T-cell (primary cell): ENCODE measurements around the gene NKAIN4. TPM values are rescaled to one million over a fixed set of nuclear protein-coding genes. Genes with fewer than 3 reads are reported as not detected.

Experiments
- ATAC-seq, 4 experiments: fragments of 200-7000 bp in 3 of 4; fragments of 150-1000 bp in 1 of 4; cut with Tn5 transposase; replicated peaks in 1 of 4; 1 replicate in 3 of 4; 2 replicates in 1 of 4; pipeline ENCODE4 v1.10.0; 2021; ENCODE audit warnings: moderate library complexity in 3 of 4, mild to moderate bottlenecking in 2 of 4, moderate number of reproducible peaks in 1 of 4
- CTCF ChIA-PET, 2 donors: fragments of 300-600 bp; sonication (Branson Sonifier 250); formaldehyde crosslinking; loops; one replicate each; lab custom pipeline; 2022; ENCODE audit warnings: antibody characterized with exemption in 2 of 2; lab: Charles Lee
- POLR2A ChIA-PET, 2 donors: fragments of 300-600 bp; sonication (Branson Sonifier 250); formaldehyde crosslinking; loops; one replicate each; lab custom pipeline; 2022; ENCODE audit warnings: antibody characterized with exemption in 2 of 2; lab: Charles Lee
- DNase-seq, 35 experiments: peaks; one replicate each; pipeline versions ENCODE4 v3.0.0 to v3.0.0-alpha.2; 2013 to 2023
- H3K27ac ChIP-seq: one replicate; pipeline ENCODE4 v1.5.1; 2013; ENCODE audit warnings: low read length
- H3K27me3 ChIP-seq, 2 experiments: replicated peaks in 1 of 2; 1 replicate in 1 of 2; 2 replicates in 1 of 2; pipeline versions ENCODE4 v1.6.1 to v1.7.0; 2013; ENCODE audit warnings: low read length in 1 of 2, mixed read lengths in 1 of 2; ENCODE audit not compliant: control insufficient read depth in 2 of 2, insufficient read depth in 2 of 2; ENCODE audit errors: extremely low read depth in 1 of 2
- H3K36me3 ChIP-seq, 2 donors: 1 replicate in 1 of 2; 2 replicates in 1 of 2; pipeline versions ENCODE4 v1.6.1 to v1.7.0; 2013; ENCODE audit warnings: low read length in 1 of 2; ENCODE audit not compliant: control insufficient read depth in 2 of 2, insufficient read depth in 1 of 2; ENCODE audit errors: extremely low read depth in 1 of 2
- H3K4me1 ChIP-seq, 2 experiments: 1 replicate in 1 of 2; 2 replicates in 1 of 2; pipeline versions ENCODE4 v1.6.1 to v1.7.0; 2013; ENCODE audit warnings: low read length in 2 of 2, mixed read lengths in 1 of 2; ENCODE audit not compliant: insufficient read depth in 2 of 2, control insufficient read depth in 1 of 2; ENCODE audit errors: extremely low read depth in 1 of 2
- H3K4me3 ChIP-seq, 2 donors: 1 replicate in 1 of 2; 2 replicates in 1 of 2; pipeline versions ENCODE4 v1.5.1 to v1.7.0; 2013; ENCODE audit warnings: mild to moderate bottlenecking in 2 of 2, low read length in 1 of 2, moderate library complexity in 1 of 2; ENCODE audit not compliant: control insufficient read depth in 1 of 2; ENCODE audit errors: extremely low read depth in 1 of 2
- H3K9me3 ChIP-seq: 2 replicates; pipeline ENCODE4 v1.7.0; 2013
- H3K27ac Mint-ChIP-seq, 2 donors: one replicate each; pipeline ENCODE4 v1.8.0; 2020 to 2021; ENCODE audit warnings: mild to moderate bottlenecking in 2 of 2, mixed read lengths in 2 of 2
- H3K27me3 Mint-ChIP-seq, 2 donors: one replicate each; pipeline ENCODE4 v1.8.0; 2021 to 2022; ENCODE audit warnings: mixed read lengths in 2 of 2
- H3K36me3 Mint-ChIP-seq: one replicate; pipeline ENCODE4 v1.8.0; 2021; ENCODE audit warnings: mixed read lengths
- H3K4me1 Mint-ChIP-seq, 3 donors: one replicate each; pipeline ENCODE4 v1.8.0; 2020 to 2022; ENCODE audit warnings: mixed read lengths in 3 of 3, mild to moderate bottlenecking in 1 of 3
- H3K4me3 Mint-ChIP-seq, 3 donors: one replicate each; pipeline ENCODE4 v1.8.0; 2020 to 2022; ENCODE audit warnings: mild to moderate bottlenecking in 3 of 3, mixed read lengths in 3 of 3, moderate library complexity in 3 of 3
- H3K9me3 Mint-ChIP-seq, 3 donors: one replicate each; pipeline ENCODE4 v1.8.0; 2020 to 2022; ENCODE audit warnings: mixed read lengths in 3 of 3
- WGBS: methylation state at CpG from one replicate; pipeline ENCODE4 v1.1.5; 2013; ENCODE audit warnings: missing lambda C conversion rate; ENCODE audit not compliant: insufficient coverage; 5-methylcytosine and 5-hydroxymethylcytosine counted together
- total RNA-seq, 35 experiments: library from RNA in 6 of 35; stranded (reverse) in 6 of 35; fragments of 120-200 nt in 1 of 35; gene quantifications; one replicate each; pipeline versions ENCODE4 v1.2.1 to v1.2.4 and lab custom pipeline; 2013 to 2026

NKAIN4 gene
- total RNA-seq, 5 donors from 2014 or later (not counting 1 experiment from before 2014, with no cell fraction given): not detected

DNA sequence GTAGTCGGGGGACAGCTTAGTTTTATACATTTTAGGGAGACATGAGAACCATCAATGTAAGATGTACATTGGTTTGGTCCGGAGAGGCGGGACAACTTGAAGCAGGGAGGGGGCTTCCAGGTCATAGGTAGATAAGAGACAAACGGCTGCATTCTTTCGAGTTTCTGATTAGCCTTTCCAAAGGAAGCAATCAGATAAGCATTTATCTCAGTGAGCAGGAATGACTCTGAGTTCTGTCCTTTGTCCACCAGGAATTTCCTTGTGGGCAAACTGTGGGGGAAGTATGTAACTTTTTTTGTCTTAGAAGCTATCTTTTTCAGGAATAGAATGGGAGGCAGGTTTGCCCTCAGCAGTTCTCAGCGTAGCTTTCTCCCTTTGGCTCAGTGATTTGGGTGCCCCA lies 39.7 kb downstream of the NKAIN4 start:
- WGBS: 70% methylated on average over 5 of the region's 6 CpGs
- peaks cover 6 to 45% of the 10 kb centered on the region in 2 donors for H3K36me3 ChIP-seq
- peaks cover 0 to 9% of the 10 kb centered on the region in 2 experiments for H3K27me3 ChIP-seq
- ChIA-PET CTCF (interaction anchor here (1.1 to 2.0 kb wide), 2 partner anchors 9 to 279 kb away, joined by 3 to 5 read pairs; no protein-coding TSS in a partner anchor), POLR2A (interaction anchor here in 1 of 2 donors (0.6 kb wide), 1 partner anchor 663 kb away, joined by 4 read pairs; no protein-coding TSS in a partner anchor)
- H3K4me1 Mint-ChIP-seq: peaks cover 56 to 64% (median 62%) of the 10 kb centered on the region in 3 donors
- H3K4me3 Mint-ChIP-seq: peak overlapping the region; percentile 89 to 90 (median 90)
- no peak for ATAC-seq
- no peak overlapping the region for H3K4me3 ChIP-seq
- H3K9me3 ChIP-seq: no peaks in the 10 kb centered on the region
- H3K9me3 Mint-ChIP-seq: no peaks in the 10 kb centered on the region
- peaks cover 34% of the 10 kb centered on the region for H3K36me3 Mint-ChIP-seq
- H3K27me3 Mint-ChIP-seq: no peaks in the 10 kb centered on the region
- no peak for DNase-seq
- peak overlapping the region; percentile 85 for H3K27ac Mint-ChIP-seq
- no peak overlapping the region for H3K27ac ChIP-seq
- H3K4me1 ChIP-seq: peaks cover 9 to 60% of the 10 kb centered on the region in 2 experiments

DNA sequence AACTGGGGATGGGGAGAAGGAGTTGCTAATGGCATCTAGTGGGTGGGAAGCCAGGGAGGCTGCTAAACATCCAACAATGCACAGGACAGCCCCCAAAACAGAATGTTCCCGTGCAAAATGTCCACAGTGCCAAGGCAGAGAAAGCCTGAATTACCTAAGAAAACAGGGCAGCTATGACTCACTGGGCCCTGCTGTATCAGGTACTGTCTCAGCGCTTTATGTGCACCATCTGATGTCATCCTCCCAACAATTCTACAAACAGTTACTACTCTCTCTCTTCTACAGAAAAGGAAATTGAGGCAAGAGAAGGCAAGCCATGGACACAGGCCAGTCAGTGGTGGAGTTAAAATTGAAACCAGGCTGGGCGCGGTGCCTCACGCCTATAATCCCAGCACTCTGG lies 41.5 kb downstream of the NKAIN4 start:
- Mint-ChIP-seq H3K9me3 (no peaks in the 10 kb centered on the region), H3K27me3 (no peaks in the 10 kb centered on the region), H3K4me3 (peak overlapping the region in 1 of 3 donors; percentile 24), H3K4me1 (peaks cover 66 to 72% (median 68%) of the 10 kb centered on the region in 3 donors), H3K36me3 (peaks cover 44% of the 10 kb centered on the region), H3K27ac (peak overlapping the region in 1 of 2 donors; percentile 4)
- CTCF ChIA-PET: interaction anchor here in 1 of 2 donors (0.9 kb wide), 1 partner anchor 11 kb away, joined by 4 read pairs; no protein-coding TSS in a partner anchor
- DNase-seq: no peak
- H3K9me3 ChIP-seq: no peaks in the 10 kb centered on the region
- no peak for ATAC-seq
- H3K36me3 ChIP-seq: peaks cover 11 to 61% of the 10 kb centered on the region in 2 donors
- 88% methylated on average over 1 of the region's 5 CpGs for WGBS
- H3K4me1 ChIP-seq: peaks cover 9 to 63% of the 10 kb centered on the region in 2 experiments
- POLR2A ChIA-PET: no interaction called here
- no peak overlapping the region for H3K27ac ChIP-seq
- no peak overlapping the region for H3K4me3 ChIP-seq
- H3K27me3 ChIP-seq: no peaks in the 10 kb centered on the region

- no peak for DNase-seq
- peaks cover 13 to 64% of the 10 kb centered on the region in 2 donors for H3K36me3 ChIP-seq
- POLR2A ChIA-PET: no interaction called here
- Mint-ChIP-seq H3K9me3 (no peaks in the 10 kb centered on the region), H3K36me3 (peaks cover 45% of the 10 kb centered on the region), H3K4me3 (peak overlapping the region in 2 of 3 donors; percentile 21 to 47), H3K27ac (peak overlapping the region in 1 of 2 donors; percentile 16), H3K4me1 (peaks cover 68 to 73% (median 68%) of the 10 kb centered on the region in 3 donors), H3K27me3 (no peaks in the 10 kb centered on the region)
- no peaks in the 10 kb centered on the region for H3K27me3 ChIP-seq
- H3K9me3 ChIP-seq: no peaks in the 10 kb centered on the region
- ATAC-seq: no peak
- peaks cover 9 to 62% of the 10 kb centered on the region in 2 experiments for H3K4me1 ChIP-seq
- H3K4me3 ChIP-seq: no peak overlapping the region
- no peak overlapping the region for H3K27ac ChIP-seq
- WGBS: 94% methylated on average over 2 of the region's 5 CpGs
- CTCF ChIA-PET: interaction anchor here in 1 of 2 donors (0.9 kb wide), 1 partner anchor 12 kb away, joined by 4 read pairs; no protein-coding TSS in a partner anchor
Measured at GRCh38 chr20:63212393-63212730, 41.9 kb downstream of the NKAIN4 start.

- CTCF ChIA-PET: no interaction called here
- Histone ChIP-seq H3K27me3 (no peaks in the 10 kb centered on the region), H3K4me3 (no peak overlapping the region), H3K9me3 (no peaks in the 10 kb centered on the region), H3K4me1 (peaks cover 7 to 47% of the 10 kb centered on the region in 2 experiments), H3K27ac (no peak overlapping the region), H3K36me3 (peaks cover 19 to 81% of the 10 kb centered on the region in 2 donors)
- H3K27ac Mint-ChIP-seq: no peak overlapping the region
- no peaks in the 10 kb centered on the region for H3K9me3 Mint-ChIP-seq
- H3K4me3 Mint-ChIP-seq: no peak overlapping the region
- POLR2A ChIA-PET: no interaction called here
- no peak for DNase-seq
- peaks cover 71 to 73% (median 72%) of the 10 kb centered on the region in 3 donors for H3K4me1 Mint-ChIP-seq
- no peaks in the 10 kb centered on the region for H3K27me3 Mint-ChIP-seq
- ATAC-seq: no peak
- H3K36me3 Mint-ChIP-seq: peaks cover 57% of the 10 kb centered on the region
- WGBS: 92% methylated on average over 6 of the region's 11 CpGs
Measured at GRCh38 chr20:63210011-63210605, 44.2 kb downstream of the NKAIN4 start.

- Mint-ChIP-seq H3K36me3 (peaks cover 53% of the 10 kb centered on the region), H3K27ac (no peak overlapping the region), H3K4me1 (peaks cover 55 to 59% (median 56%) of the 10 kb centered on the region in 3 donors), H3K4me3 (no peak overlapping the region), H3K9me3 (no peaks in the 10 kb centered on the region), H3K27me3 (no peaks in the 10 kb centered on the region)
- ATAC-seq (no peak), DNase-seq (no peak)
- no peaks in the 10 kb centered on the region for H3K9me3 ChIP-seq
- no peak overlapping the region for H3K27ac ChIP-seq
- no peaks in the 10 kb centered on the region for H3K27me3 ChIP-seq
- 97% methylated on average over 4 of the region's 6 CpGs for WGBS
- CTCF ChIA-PET: no interaction called here
- peaks cover 0 to 38% of the 10 kb centered on the region in 2 experiments for H3K4me1 ChIP-seq
- H3K4me3 ChIP-seq: no peak overlapping the region
- POLR2A ChIA-PET: no interaction called here
- H3K36me3 ChIP-seq: peaks cover 21 to 86% of the 10 kb centered on the region in 2 donors
Measured at GRCh38 chr20:63208346-63208909, 45.8 kb downstream of the NKAIN4 start.

DNA sequence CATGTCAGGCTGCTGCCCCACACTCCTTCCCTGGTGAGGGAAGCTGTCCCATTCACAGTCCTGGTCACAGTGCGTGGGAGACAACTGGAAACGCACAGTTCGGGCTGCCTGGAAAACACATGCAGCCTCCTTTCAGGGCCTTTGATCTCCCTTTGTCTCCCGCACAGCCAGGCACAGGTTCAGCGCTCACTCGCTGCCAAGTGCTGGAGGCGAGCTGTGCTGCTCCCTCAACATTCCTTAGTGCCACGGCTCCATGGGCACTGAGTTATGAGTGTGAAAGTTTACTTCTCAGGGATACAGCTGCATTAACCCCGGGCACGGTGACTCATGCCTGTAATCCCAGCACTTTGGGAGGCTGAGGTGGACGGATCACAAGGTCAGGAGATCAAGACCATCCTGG lies 47.4 kb downstream of the NKAIN4 start:
- H3K27me3 Mint-ChIP-seq: no peaks in the 10 kb centered on the region
- H3K4me3 Mint-ChIP-seq: no peak overlapping the region
- no peak for ATAC-seq
- H3K27me3 ChIP-seq: no peaks in the 10 kb centered on the region
- H3K27ac ChIP-seq: no peak overlapping the region
- 96% methylated on average over 5 of the region's 11 CpGs for WGBS
- H3K36me3 Mint-ChIP-seq: peaks cover 45% of the 10 kb centered on the region
- H3K4me1 Mint-ChIP-seq: peaks cover 41 to 47% (median 44%) of the 10 kb centered on the region in 3 donors
- H3K36me3 ChIP-seq: peaks cover 25 to 86% of the 10 kb centered on the region in 2 donors
- ChIA-PET CTCF (no interaction called here), POLR2A (no interaction called here)
- H3K27ac Mint-ChIP-seq: no peak overlapping the region
- no peaks in the 10 kb centered on the region for H3K9me3 ChIP-seq
- DNase-seq: no peak
- no peak overlapping the region for H3K4me3 ChIP-seq
- peaks cover 0 to 22% of the 10 kb centered on the region in 2 experiments for H3K4me1 ChIP-seq
- no peaks in the 10 kb centered on the region for H3K9me3 Mint-ChIP-seq
